Lower lobe of right lung (tissue), 2 donors: ENCODE measurements around the gene BIRC7. TPM values are rescaled to one million over a fixed set of nuclear protein-coding genes. Genes with fewer than 3 reads are reported as not detected.

Experiments used
- ATAC-seq, 2 donors: fragments of 200-7000 bp; cut with Tn5 transposase; one replicate each; pipeline ENCODE4 v1.9.1; 2020 to 2022; ENCODE audit warnings: mild to moderate bottlenecking in 2 of 2, moderate library complexity in 2 of 2
- DNase-seq: peaks from one replicate; pipeline ENCODE4 v3.0.0-alpha.2; 2020
- H3K27ac ChIP-seq: fragments of 200-600 bp; one replicate; pipeline ENCODE4 v1.8.0; 2022
- H3K27me3 ChIP-seq: fragments of 200-600 bp; one replicate; pipeline ENCODE4 v1.8.0; 2022; ENCODE audit warnings: low read depth
- H3K36me3 ChIP-seq: fragments of 200-600 bp; one replicate; pipeline ENCODE4 v1.8.0; 2022; ENCODE audit warnings: mild to moderate bottlenecking
- H3K4me1 ChIP-seq: fragments of 200-600 bp; one replicate; pipeline ENCODE4 v1.8.0; 2022
- H3K4me3 ChIP-seq: fragments of 200-600 bp; one replicate; pipeline ENCODE4 v1.8.0; 2022; ENCODE audit warnings: mild to moderate bottlenecking
- H3K9me3 ChIP-seq: fragments of 200-600 bp; one replicate; pipeline ENCODE4 v1.8.0; 2022
- CTCF ChIP-seq: fragments of 200-600 bp; IDR thresholded peaks from one replicate; pipeline ENCODE4 v1.8.0; 2022; ENCODE audit warnings: antibody characterized with exemption, mild to moderate bottlenecking
- intact Hi-C: fragments of 100-400 bp; cut with DNase I; formaldehyde crosslinking; loops from one replicate; pipeline ENCODE4 v1.11.0; 2022
- total RNA-seq: library from RNA; stranded (reverse); fragmentation: NEBNext Ultra II Directional; extraction: Animal tissue kit (Norgen Biotek cat#: 25700); gene quantifications from one replicate; pipeline ENCODE4 v1.2.1, GENCODE V29; 2021
- donor health status: DM: no; HTN: yes; CAD: no; lungs with severe emphysema.

Gene BIRC7
- total RNA-seq, 1 donor from 2014 or later = 15.9 TPM

- DNase-seq = no peak
- peaks cover 21% of the 10 kb centered on the region for H3K4me1 ChIP-seq
- TF ChIP-seq CTCF = no peak
- ATAC-seq = no peak
- peaks cover 95% of the 10 kb centered on the region for H3K36me3 ChIP-seq
- H3K27ac ChIP-seq = no peak overlapping the region
- no peaks in the 10 kb centered on the region for H3K9me3 ChIP-seq
- H3K4me3 ChIP-seq = no peak overlapping the region
- no peaks in the 10 kb centered on the region for H3K27me3 ChIP-seq
- intact Hi-C loops = no loop called here
Observed at GRCh38 chr20:63208346-63208909, 27.3 kb upstream of the BIRC7 start.

- ATAC-seq (no peak), DNase-seq (no peak)
- TF ChIP-seq CTCF = no peak
- H3K4me3 ChIP-seq = no peak overlapping the region
- H3K9me3 ChIP-seq = no peaks in the 10 kb centered on the region
- H3K4me1 ChIP-seq = peaks cover 38% of the 10 kb centered on the region
- peaks cover 91% of the 10 kb centered on the region for H3K36me3 ChIP-seq
- intact Hi-C loops = no loop called here
- H3K27ac ChIP-seq = no peak overlapping the region
- H3K27me3 ChIP-seq = no peaks in the 10 kb centered on the region
Observed at GRCh38 chr20:63210011-63210605, 25.6 kb upstream of the BIRC7 start.

- intact Hi-C loops = no loop called here
- ATAC-seq = no peak
- peaks cover 69% of the 10 kb centered on the region for H3K36me3 ChIP-seq
- no peak for DNase-seq
- no peaks in the 10 kb centered on the region for H3K27me3 ChIP-seq
- TF ChIP-seq CTCF = no peak
- peaks cover 48% of the 10 kb centered on the region for H3K4me1 ChIP-seq
- no peak overlapping the region for H3K27ac ChIP-seq
- H3K4me3 ChIP-seq = no peak overlapping the region
- no peaks in the 10 kb centered on the region for H3K9me3 ChIP-seq
Observed at GRCh38 chr20:63212393-63212730, 23.3 kb upstream of the BIRC7 start.

GRCh38 chr20:63212792-63213191, 22.9 kb upstream of the BIRC7 start:
- Histone ChIP-seq H3K4me1 (peaks cover 48% of the 10 kb centered on the region), H3K36me3 (peaks cover 65% of the 10 kb centered on the region), H3K9me3 (no peaks in the 10 kb centered on the region), H3K4me3 (no peak overlapping the region), H3K27ac (no peak overlapping the region), H3K27me3 (no peaks in the 10 kb centered on the region)
- TF ChIP-seq CTCF = no peak
- ATAC-seq (no peak), DNase-seq (no peak)
- intact Hi-C loops = no loop called here

- no peaks in the 10 kb centered on the region for H3K9me3 ChIP-seq
- H3K4me1 ChIP-seq = peaks cover 48% of the 10 kb centered on the region
- no peak for TF ChIP-seq CTCF
- H3K27me3 ChIP-seq = no peaks in the 10 kb centered on the region
- no peak overlapping the region for H3K27ac ChIP-seq
- DNase-seq = no peak
- ATAC-seq = no peak
- peak overlapping the region; percentile 76 for H3K4me3 ChIP-seq
- peaks cover 48% of the 10 kb centered on the region for H3K36me3 ChIP-seq
- intact Hi-C loops = no loop called here
Observed at GRCh38 chr20:63214514-63214913, 21.2 kb upstream of the BIRC7 start.
